OCI-LY1 (cell line): ENCODE measurements around the gene CCL8.

Source experiments
- H2AFZ ChIP-seq: fragments of 200-600 bp; sonication (generic), shearing (Covaris generic); 2 replicates; pipeline ENCODE4 v1.6.0; 2014; ENCODE audit warnings: antibody characterized with exemption, mild to moderate bottlenecking, low read length
- H3F3A ChIP-seq: fragments of 200-600 bp; sonication (generic), shearing (Covaris generic); 2 replicates; pipeline ENCODE4 v1.6.0; 2014; ENCODE audit warnings: mild to moderate bottlenecking, antibody characterized with exemption, low read length, moderate library complexity; ENCODE audit not compliant: insufficient read depth
- H3K27ac ChIP-seq: fragments of 200-600 bp; sonication (generic); 2 replicates; pipeline ENCODE4 v1.5.1; 2014; ENCODE audit warnings: low read length, mixed run types, mild to moderate bottlenecking, low read depth; ENCODE audit not compliant: poor library complexity, severe bottlenecking
- H3K27me3 ChIP-seq: fragments of 200-600 bp; sonication (generic); 2 replicates; pipeline ENCODE4 v1.6.0; 2014; ENCODE audit warnings: antibody characterized with exemption, mild to moderate bottlenecking, low read length, moderate library complexity; ENCODE audit not compliant: insufficient read depth
- H3K36me3 ChIP-seq: fragments of 200-600 bp; sonication (generic); 2 replicates; pipeline ENCODE4 v1.6.1; 2014; ENCODE audit warnings: mild to moderate bottlenecking, antibody characterized with exemption, low read length, moderate library complexity, mixed read lengths; ENCODE audit not compliant: insufficient read depth
- H3K4me1 ChIP-seq: fragments of 200-600 bp; sonication (generic); 2 replicates; pipeline ENCODE4 v1.5.1; 2014; ENCODE audit warnings: mild to moderate bottlenecking, low read length, moderate library complexity; ENCODE audit not compliant: insufficient read depth, severe bottlenecking
- H3K4me2 ChIP-seq: fragments of 200-600 bp; sonication (generic), shearing (Covaris generic); 2 replicates; pipeline ENCODE4 v1.6.1; 2014; ENCODE audit warnings: low read length
- H3K4me3 ChIP-seq: fragments of 200-600 bp; sonication (generic); 2 replicates; pipeline ENCODE4 v1.5.1; 2014; ENCODE audit warnings: low read length, low read depth, mild to moderate bottlenecking, mixed read lengths; ENCODE audit not compliant: poor library complexity, severe bottlenecking
- H3K79me2 ChIP-seq: fragments of 200-600 bp; shearing (Covaris generic); 2 replicates; pipeline ENCODE4 v1.6.1; 2016; ENCODE audit warnings: mixed run types, low read length, mixed read lengths; ENCODE audit not compliant: insufficient read depth
- H3K9ac ChIP-seq: fragments of 200-600 bp; sonication (generic), shearing (Covaris generic); 2 replicates; pipeline ENCODE4 v1.6.1; 2014; ENCODE audit warnings: mild to moderate bottlenecking, low read length, mixed read lengths
- H3K9me2 ChIP-seq: fragments of 200-600 bp; sonication (generic), shearing (Covaris generic); 2 replicates; pipeline ENCODE4 v1.6.1; 2014; ENCODE audit warnings: low read depth, mild to moderate bottlenecking, low read length, mixed read lengths
- H3K9me3 ChIP-seq: fragments of 200-600 bp; shearing (Covaris generic); 2 replicates; pipeline ENCODE4 v1.6.1; 2014; ENCODE audit warnings: low read length, mixed read lengths
- H4K20me1 ChIP-seq: fragments of 200-600 bp; sonication (generic), shearing (Covaris generic); 2 replicates; pipeline ENCODE4 v1.6.0; 2016; ENCODE audit warnings: mild to moderate bottlenecking, low read length; ENCODE audit not compliant: insufficient read depth
- CTCF ChIP-seq: fragments of 200-600 bp; sonication (generic), shearing (Covaris generic); IDR thresholded peaks from 2 replicates; pipeline ENCODE4 v1.5.1; 2017; ENCODE audit warnings: mild to moderate bottlenecking, antibody characterized with exemption, low read length, moderate library complexity, mixed read lengths
- EZH2 ChIP-seq: fragments of 200-600 bp; sonication (generic), shearing (Covaris generic); IDR thresholded peaks from 2 replicates; pipeline ENCODE4 v1.8.0; 2017; ENCODE audit warnings: borderline replicate concordance, mixed run types, mild to moderate bottlenecking, antibody characterized with exemption, low read length, moderate library complexity, mixed read lengths

The CCL8 gene

GRCh38 chr17:34339138-34339770, 20.0 kb downstream of the CCL8 start:
- Histone ChIP-seq H3K27ac (no peak overlapping the region), H3K79me2 (no peaks in the 10 kb centered on the region), H3K4me2 (no peak overlapping the region), H3K9ac (no peak overlapping the region), H3K9me2 (no peaks in the 10 kb centered on the region), H4K20me1 (no peaks in the 10 kb centered on the region), H3K4me3 (no peak overlapping the region), H3K4me1 (no peaks in the 10 kb centered on the region), H3K9me3 (no peaks in the 10 kb centered on the region), H2AFZ (no peak overlapping the region), H3F3A (no peaks in the 10 kb centered on the region), H3K36me3 (no peaks in the 10 kb centered on the region), H3K27me3 (no peaks in the 10 kb centered on the region)
- TF ChIP-seq EZH2, result no peak

GRCh38 chr17:34341916-34342315, 22.7 kb downstream of the CCL8 start:
- no peaks in the 10 kb centered on the region for H3K36me3 ChIP-seq
- no peak overlapping the region for H3K4me3 ChIP-seq
- H3K79me2 ChIP-seq, result no peaks in the 10 kb centered on the region
- no peaks in the 10 kb centered on the region for H3K27me3 ChIP-seq
- H3F3A ChIP-seq, result no peaks in the 10 kb centered on the region
- no peak for TF ChIP-seq EZH2
- TF ChIP-seq CTCF, result no peak
- H3K4me1 ChIP-seq, result no peaks in the 10 kb centered on the region
- H2AFZ ChIP-seq, result no peak overlapping the region
- no peaks in the 10 kb centered on the region for H3K9me2 ChIP-seq
- H3K9ac ChIP-seq, result no peak overlapping the region
- no peak overlapping the region for H3K27ac ChIP-seq
- no peaks in the 10 kb centered on the region for H4K20me1 ChIP-seq
- no peaks in the 10 kb centered on the region for H3K9me3 ChIP-seq
- H3K4me2 ChIP-seq, result no peak overlapping the region

GRCh38 chr17:34347063-34347462, 27.8 kb downstream of the CCL8 start:
- H3K4me3 ChIP-seq, result no peak overlapping the region
- H4K20me1 ChIP-seq, result no peaks in the 10 kb centered on the region
- H3K79me2 ChIP-seq, result no peaks in the 10 kb centered on the region
- no peak overlapping the region for H2AFZ ChIP-seq
- no peaks in the 10 kb centered on the region for H3K4me1 ChIP-seq
- H3K9me3 ChIP-seq, result no peaks in the 10 kb centered on the region
- TF ChIP-seq EZH2, result no peak
- TF ChIP-seq CTCF, result no peak
- no peak overlapping the region for H3K27ac ChIP-seq
- H3K27me3 ChIP-seq, result no peaks in the 10 kb centered on the region
- H3K9ac ChIP-seq, result no peak overlapping the region
- no peaks in the 10 kb centered on the region for H3F3A ChIP-seq
- no peaks in the 10 kb centered on the region for H3K36me3 ChIP-seq
- H3K4me2 ChIP-seq, result no peak overlapping the region
- no peaks in the 10 kb centered on the region for H3K9me2 ChIP-seq

GRCh38 chr17:34349751-34350150, 30.5 kb downstream of the CCL8 start:
- H3F3A ChIP-seq, result no peaks in the 10 kb centered on the region
- no peak overlapping the region for H3K4me2 ChIP-seq
- no peaks in the 10 kb centered on the region for H4K20me1 ChIP-seq
- H2AFZ ChIP-seq, result no peak overlapping the region
- H3K36me3 ChIP-seq, result no peaks in the 10 kb centered on the region
- TF ChIP-seq EZH2 (no peak), CTCF (no peak)
- H3K27ac ChIP-seq, result no peak overlapping the region
- H3K27me3 ChIP-seq, result no peaks in the 10 kb centered on the region
- H3K9ac ChIP-seq, result no peak overlapping the region
- no peak overlapping the region for H3K4me3 ChIP-seq
- no peaks in the 10 kb centered on the region for H3K4me1 ChIP-seq
- no peaks in the 10 kb centered on the region for H3K79me2 ChIP-seq
- H3K9me2 ChIP-seq, result no peaks in the 10 kb centered on the region
- no peaks in the 10 kb centered on the region for H3K9me3 ChIP-seq
